Tongue (tissue), 2 donors: Measurements from ENCODE around the gene TLE2. TPM values are rescaled to one million over a fixed set of nuclear protein-coding genes. Genes with fewer than 3 reads are reported as not detected.
"Not testable (repeated sequence)": the region's sequence is repeated elsewhere in the genome, so short reads cannot be mapped to it uniquely, and the experiment has no call there.

Experiments
- DNase-seq: peaks from one replicate; pipeline ENCODE4 v3.0.0-alpha.2; 2015
- total RNA-seq: library from RNA; depleted of rRNA; stranded (reverse); fragments of >200 nt; gene quantifications from one replicate; pipeline ENCODE4 v1.2.3, GENCODE V29; 2014

TLE2 gene
- total RNA-seq, 1 donor from 2014 or later: 52.7 TPM

DNA sequence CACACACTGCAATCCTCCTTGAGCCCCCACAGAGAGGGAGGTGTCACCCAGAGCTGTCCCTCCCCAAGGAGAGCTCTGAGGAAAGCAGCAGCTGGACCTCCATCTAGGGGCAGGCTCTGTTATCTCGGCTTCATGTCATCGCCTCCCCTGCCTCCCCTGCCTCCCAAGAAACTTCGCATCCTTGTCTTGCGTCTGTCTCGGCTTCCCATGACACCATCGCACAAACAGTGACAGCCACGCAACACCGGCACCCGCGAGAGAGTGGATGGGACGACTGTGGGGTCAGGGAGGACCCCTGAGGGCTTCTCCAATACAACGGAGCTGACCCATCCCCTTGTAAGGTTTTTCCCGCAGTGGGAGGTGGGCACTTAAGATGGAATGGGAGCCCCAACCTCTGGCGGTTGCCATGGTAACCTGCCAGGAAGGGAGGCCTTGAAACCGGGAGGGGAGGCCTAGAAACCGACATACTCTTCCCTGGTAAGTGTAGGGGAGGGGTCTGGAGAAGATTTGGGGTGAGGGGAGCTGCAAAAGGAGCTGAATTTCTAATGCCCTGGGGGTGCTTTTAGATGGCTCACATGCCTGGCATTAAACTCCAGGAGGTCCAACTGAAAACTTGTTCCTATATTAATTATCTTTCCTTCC is 16.3 kb downstream of the TLE2 start:
- DNase-seq: no peak

DNA sequence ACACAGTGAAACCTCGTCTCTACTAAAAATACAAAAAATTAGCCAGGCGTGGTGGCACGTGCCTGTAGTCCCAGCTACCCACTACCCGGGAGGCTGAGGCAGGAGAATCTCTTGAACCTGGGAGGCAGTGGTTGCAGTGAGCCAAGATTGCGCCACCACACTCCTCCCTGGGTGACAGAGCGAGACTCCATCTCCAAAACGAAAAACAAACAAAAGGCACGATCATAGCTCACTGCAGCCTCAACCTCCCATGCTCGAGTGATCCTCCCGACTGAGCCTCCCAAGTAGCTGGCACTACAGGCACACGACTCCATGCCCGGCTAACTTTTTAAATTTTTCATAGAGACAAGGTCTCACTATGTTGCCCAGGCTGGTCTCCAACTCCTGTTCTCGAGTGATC is 17.0 kb downstream of the TLE2 start:
- not testable (repeated sequence) for DNase-seq

DNA sequence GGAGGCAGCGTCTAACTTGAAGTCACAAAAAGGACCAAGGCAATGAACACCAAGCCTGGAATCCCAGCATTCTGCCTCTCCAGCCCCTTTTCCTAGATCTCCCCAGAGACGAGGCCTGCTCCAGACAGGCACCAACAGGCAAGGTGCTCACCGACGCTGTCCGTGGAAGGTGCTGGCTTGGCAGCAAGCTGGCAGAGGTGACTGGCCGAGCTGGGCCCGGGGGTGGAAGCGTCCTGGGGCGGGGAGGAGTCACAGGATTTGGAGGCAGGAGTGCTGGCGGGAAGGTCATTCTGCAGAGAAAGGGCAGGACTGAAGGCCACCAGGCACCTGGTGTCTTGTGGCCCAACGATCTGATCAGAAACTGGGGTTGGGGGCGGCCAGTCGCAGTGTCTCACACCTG is 18.2 kb downstream of the TLE2 start:
- DNase-seq: no peak

DNA sequence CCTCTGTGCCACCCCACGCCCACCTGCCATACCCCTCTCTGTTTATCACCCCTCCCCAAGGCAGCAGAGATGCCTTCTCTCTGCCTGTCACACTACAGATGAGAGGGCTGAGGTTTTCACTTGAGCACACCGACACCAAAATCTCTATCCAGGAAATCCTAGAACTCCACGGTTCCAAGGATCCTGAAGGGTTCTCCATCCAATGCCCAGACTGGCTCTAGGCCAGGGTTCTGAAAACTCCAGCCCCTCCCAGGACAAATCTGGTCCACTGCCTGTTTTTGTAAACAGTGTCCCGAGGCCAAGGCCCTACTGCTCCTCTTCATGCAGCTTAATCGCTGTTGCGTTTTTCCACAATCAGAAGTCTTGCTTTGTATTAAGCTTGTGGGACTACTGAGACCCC is 20.1 kb downstream of the TLE2 start:
- DNase-seq: no peak

DNA sequence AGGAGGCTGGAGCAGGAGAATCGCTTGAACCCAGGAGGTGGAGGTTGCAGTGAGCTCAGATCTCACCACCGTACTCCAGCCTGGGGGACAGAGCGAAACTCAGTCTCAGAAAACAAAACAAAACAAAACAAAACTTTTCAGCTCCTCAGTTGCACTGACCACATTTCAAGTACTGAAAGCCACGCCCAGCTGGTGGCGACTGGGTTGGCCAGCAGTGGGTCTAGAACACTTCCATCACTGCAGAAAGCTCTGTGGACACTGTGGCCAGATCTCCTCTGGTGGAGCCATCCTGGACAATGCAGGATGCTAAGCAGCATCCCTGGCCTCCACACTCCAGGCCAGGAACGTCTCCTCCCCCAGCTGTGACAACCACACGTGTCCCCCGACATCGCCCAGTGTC is 21.1 kb downstream of the TLE2 start:
- DNase-seq: no peak

DNA sequence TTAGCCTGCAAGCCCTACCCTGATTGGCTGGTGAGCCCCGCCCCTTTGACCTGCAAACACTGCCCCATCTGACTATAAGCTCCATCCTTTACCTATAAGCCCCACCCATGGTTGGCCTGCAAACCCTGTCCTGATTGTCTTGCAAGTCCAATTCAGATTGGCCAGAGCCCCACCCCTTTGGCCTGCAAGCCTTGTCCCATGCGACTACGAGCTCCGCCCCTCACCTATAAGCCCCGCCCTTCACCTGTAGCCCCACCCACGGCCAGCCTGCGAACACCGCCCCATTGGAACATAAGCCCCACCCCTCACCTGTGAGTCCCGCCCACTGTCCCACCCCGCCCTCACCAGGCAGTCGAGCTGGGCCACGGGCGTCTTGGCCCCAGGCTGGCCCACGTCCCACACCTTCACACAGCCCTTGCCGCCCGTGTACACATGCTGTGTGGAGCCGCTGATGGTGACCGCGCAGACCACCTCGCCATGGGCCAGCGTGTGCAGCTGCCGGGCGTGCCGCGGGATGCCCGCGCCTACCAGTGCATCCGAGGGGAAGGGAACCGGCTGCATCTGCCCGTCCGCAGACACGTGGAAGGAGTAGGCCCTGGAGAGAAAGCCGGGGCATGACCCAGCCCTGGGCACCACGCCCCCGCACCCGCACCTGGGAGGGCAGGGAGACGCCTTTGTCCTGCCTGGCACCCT is 22.9 kb downstream of the TLE2 start:
- DNase-seq: no peak

DNA sequence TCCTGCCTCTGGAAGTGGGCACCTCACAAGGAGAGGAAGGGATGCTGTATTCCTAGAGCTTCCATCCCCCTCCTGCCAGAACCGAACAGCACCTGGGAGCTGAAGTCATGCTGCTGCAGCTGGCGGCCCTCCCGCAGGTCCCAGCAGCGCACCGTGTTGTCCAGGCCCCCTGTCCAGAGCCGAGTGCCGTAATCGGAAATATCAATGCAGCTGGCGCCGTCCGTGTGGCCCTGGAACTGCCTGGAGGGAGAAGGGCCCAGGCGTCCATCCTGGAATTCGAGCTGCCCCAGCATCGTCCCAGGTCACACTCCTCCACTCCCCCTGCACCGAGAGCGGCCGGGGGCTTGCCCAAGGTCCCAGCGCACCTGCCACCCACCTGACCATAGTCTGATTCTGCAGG is 23.7 kb downstream of the TLE2 start:
- no peak for DNase-seq

DNA sequence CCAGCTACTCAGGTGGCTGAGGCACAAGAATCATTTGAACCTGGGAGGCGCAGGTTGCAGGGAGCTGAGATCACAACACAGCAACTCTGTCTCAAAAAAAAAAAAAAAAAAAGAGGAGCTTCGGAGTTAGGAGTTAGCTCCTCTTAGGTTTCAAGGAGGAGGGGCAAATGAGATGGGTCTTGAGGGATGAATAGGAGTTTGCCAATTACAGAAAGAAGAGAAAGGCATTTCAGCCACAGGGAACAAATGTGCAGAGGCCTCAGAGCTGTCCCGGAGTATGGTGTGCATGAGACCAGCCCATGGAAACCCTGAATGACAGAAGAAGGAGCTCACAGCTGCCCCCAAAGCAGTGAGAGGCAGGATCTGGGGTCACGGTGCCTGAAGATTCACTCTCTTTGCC is 24.6 kb downstream of the TLE2 start:
- DNase-seq: no peak

DNA sequence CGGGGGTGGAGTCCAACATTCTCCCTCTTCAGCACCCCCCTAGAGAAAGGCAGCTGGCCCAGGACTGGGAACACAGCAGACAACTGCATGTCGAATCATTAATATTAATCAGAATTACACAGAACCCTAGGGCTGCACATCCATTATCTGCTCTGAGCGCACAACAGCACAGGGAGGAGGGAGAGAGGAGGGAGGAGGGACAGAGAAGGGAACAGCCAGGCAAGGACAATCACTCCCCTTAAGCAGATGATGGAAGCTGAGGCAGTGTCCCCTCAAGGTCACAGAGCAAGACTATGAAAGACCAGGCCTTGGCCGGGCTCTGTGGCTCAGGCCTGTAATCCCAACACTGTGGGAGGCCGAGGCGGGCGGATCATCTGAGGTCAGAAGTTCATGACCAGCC is 26.0 kb downstream of the TLE2 start:
- no peak for DNase-seq

DNA sequence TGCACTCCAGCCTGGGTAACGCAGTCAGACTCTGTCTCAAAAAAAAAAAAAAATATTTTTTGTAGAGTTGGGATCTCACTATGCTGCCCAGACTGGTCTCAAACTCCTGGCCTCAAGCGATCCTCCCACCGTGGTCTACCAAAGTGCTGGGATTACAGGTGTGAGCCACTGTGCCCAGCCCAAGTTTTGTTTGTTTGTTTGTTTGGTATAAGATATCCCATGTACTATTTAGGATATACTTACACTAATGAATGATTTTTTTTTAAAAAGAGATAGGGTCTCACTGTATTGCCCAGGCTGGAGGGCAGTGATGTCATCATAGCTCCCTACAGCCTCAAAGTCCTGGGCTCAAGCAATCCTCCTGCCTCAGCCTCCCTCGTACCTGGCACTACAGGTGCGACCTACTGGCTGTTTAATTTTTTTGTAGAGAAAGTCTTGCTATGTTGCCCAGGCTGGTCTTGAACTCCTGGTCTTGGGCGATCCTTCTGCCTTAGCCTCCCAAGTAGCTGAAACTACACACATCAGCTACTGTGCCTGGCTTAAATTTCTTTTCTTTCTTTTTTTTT is 27.8 kb downstream of the TLE2 start:
- no peak for DNase-seq

DNA sequence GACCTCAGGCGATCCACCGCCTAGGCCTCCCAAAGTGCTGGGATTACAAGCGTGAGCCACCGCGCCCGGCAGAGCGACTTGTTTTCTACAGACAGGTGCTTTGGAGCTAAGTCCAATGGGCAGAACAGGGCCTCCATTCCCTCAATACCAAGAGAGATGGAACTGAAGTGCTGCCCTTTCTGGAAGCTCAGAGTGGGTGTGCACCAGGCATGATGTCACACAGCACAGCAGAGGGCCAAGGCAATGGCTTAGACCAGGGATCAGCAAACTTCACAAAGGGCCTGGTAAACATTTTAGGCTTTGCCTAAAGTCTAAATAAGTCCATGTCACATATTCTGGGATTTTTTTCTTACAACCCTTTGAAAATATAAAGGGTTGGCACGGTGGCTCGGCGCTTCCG is 30.4 kb downstream of the TLE2 start:
- no peak for DNase-seq

DNA sequence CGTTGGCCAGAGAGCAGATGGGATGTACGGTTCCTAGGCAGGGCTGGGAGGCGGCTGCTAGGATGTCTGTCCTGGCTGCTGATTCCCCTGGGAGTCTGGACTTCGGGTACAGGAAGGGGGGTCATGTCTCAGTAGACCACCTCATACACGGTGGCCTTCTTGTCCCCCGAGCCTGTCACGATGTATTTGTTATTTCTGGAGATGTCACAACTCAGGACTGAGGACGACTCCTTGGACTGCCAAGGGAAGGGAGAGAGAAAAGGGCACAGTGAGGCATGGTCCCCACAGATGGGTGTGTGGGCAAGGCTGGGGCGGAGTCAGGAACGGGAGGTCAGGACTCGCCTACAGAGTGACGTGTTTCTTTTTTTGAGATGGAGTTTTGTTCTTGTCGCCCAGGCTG is 31.4 kb downstream of the TLE2 start:
- DNase-seq: no peak

DNA sequence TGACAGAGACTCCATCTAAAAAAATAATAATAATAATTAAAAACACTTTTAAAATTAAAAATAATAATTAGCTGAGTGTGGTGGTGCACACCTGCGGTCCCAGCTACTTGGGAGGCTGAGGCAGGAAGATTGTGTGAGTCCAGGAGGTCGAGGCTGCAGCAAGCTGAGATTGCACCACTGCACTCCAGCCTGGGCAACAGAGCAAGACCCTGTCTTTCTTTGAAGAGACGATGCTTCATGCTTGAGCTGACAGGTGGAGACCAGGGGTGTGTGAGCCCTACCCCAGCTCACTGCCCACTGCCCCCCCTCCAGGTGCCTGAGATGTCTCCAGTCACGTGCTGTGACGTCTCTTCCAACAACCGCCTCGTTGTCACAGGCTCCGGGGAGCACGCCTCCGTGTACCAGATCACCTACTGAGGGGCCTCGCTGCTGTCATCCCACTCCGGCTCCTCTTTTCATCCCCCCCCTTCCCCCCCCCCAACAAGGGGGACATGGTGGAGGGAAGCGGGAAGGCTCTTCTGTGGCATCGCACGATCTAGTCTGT is 34.4 kb downstream of the TLE2 start:
- DNase-seq: no peak

DNA sequence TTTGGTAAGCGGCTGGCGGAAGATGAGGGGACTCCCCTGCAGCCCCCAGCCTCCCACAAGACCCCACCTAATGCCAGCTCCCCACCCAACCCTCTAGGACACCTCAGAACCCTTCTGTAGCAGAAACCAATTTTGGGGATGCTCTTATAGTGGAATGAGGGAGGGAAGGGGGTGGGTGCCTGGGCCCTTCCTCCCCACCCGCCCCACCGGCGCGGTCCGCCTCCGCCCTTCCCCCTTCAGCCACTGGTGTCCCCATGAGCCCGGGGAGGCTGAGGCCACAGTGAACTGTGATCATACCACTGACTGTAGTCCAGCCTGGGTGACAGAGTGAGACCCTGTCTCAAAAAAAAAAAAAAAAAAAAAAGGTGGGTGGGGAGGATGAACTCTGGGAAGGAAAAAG is 35.5 kb downstream of the TLE2 start:
- DNase-seq: no peak

DNA sequence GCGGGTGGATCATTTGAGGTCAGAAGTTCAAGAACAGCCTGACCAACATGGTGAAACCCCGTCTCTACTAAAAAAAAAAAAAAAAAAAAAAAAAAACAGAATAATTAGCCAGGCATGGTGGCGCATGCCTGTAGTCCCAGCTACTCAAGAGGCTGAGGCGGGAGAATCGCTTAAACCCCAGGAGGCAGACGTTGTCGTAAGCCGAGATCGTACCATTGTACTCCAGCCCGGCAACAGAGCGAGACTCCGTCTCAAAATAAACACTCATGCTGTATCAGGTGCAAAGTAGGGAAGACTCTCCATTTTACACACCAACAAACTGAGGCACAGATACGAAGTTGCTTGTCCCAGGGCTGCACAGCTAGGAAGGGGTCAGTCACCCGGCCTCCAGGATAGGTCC is 36.1 kb downstream of the TLE2 start:
- DNase-seq: no peak

DNA sequence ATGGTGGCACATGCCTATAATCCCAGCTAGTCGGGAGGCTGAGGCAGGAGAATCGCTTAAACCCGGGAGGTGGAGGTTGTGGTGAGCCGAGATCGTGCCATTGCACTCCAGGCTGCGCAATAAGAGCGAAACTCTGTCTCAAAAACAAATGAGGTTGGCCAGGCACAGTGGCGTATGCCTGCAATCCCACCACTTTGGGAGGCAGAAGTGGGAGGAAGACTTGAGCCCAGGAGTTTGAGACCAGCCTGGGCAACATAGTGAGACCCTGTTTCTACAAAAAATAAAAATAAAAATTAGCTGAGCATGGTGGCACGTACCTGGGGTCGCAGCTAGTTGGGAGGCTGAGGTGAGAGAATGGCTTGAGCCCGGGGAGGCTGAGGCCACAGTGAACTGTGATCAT is 36.7 kb downstream of the TLE2 start:
- DNase-seq: not testable (repeated sequence)

DNA sequence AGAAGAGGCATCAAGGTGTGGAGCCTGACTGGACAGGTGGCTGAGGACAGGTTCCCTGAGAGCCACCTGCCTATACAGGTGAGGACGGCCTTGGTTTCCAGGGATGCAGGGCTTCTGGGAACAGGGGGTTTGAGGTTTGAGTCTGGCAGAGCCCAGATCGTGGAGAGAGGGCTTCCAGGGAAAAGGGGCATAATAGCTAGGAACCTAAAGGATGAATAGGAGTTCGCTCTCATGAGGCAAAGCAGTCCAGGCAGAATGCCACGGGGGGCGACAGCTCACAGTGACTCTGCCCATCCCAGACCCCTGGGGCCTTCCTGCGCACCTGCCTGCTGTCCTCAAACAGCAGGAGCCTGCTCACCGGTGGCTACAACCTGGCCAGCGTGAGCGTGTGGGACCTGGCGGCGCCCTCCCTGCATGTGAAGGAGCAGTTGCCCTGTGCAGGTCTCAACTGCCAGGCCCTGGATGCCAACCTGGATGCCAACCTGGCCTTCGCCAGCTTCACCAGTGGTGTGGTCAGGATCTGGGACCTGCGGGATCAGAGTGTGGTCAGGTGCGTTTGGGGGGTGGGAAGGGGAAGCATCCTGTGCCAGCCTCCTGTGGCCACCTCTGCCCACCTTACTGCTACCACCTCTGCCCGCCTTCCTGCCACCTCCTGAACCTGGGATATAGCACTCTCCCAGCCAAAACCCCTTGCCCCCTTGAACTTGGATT is 39.7 kb downstream of the TLE2 start:
- DNase-seq: no peak

DNA sequence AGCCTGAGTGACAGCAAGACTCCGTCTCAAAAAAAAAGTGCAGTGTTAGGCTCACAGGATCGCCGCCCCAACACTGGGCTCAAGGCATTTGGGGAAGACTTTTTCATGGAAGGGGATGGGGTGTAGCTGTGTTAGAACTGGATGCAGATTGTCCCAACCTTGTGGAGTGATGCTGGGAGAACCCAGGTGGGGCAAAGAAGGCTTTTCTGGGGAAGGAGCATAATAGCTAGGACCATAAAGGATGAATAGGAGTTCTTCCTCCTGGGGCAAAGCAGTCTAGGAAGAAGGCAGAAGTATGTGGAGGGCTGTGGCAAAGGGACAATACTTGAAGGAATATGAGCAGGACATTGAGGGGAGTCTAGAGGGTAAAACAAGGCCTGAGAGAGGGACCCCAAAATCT is 40.5 kb downstream of the TLE2 start:
- no peak for DNase-seq

DNA sequence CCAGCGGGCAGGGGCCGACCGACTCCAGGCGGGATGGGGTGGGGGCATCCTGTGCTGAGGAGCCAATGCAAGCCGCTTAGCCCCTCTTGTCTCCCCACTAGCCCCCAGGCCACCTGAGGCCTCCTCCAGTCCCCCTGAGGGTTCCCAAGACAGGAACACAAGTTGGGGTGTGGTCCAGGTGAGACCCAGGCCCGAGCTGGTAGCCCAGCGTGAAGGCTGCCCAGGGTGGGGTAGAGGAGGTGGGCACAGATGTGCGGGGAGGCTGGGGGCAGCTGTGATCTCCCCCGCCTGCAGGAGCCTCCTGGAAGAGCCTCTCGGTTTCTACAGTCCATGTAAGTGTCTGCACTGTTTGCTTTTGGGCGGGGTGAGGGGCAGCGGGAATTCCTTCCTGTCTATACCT is 41.3 kb downstream of the TLE2 start:
- DNase-seq: no peak

DNA sequence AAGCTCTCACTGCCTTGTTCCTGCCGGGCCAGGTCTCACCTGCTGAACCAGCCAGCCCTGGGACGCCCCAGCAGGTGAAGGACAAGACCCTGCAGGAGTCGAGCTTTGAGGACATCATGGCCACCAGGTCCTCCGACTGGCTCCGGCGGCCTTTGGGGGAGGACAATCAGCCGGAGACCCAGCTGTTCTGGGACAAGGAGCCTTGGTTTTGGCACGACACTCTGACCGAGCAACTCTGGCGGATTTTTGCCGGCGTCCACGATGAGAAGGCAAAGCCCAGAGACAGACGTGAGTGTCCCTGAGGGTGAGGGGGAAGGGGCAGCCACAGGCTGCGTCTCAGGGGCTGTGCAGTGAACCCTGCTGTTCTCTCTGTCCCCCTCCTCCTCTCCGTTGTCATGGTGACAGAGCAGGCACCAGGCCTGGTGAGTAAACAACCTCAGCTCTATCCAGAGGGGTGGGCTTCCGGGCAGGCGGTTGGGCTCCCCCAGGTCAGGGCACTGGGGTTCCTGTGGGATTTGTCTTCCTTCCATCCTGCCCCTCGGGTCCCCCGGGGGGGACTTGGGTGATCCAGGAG is 42.0 kb downstream of the TLE2 start:
- peak; percentile 62 for DNase-seq

DNA sequence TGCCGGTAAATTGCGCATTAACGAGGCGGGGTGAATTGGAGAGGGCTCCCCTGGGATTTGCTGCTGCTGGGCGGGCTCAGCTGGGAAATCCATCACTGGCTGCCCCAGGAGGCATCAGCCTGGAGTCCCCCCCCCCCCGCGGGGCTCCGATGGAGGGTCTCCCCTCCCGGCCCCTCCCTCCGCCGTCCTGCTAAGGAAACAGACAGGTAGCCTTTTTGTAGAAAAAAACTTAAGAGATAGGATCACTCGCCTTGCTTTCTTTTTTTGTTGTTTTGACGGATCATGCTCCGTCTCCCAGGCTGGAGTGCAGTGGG is 44.9 kb downstream of the TLE2 start:
- no peak for DNase-seq

DNA sequence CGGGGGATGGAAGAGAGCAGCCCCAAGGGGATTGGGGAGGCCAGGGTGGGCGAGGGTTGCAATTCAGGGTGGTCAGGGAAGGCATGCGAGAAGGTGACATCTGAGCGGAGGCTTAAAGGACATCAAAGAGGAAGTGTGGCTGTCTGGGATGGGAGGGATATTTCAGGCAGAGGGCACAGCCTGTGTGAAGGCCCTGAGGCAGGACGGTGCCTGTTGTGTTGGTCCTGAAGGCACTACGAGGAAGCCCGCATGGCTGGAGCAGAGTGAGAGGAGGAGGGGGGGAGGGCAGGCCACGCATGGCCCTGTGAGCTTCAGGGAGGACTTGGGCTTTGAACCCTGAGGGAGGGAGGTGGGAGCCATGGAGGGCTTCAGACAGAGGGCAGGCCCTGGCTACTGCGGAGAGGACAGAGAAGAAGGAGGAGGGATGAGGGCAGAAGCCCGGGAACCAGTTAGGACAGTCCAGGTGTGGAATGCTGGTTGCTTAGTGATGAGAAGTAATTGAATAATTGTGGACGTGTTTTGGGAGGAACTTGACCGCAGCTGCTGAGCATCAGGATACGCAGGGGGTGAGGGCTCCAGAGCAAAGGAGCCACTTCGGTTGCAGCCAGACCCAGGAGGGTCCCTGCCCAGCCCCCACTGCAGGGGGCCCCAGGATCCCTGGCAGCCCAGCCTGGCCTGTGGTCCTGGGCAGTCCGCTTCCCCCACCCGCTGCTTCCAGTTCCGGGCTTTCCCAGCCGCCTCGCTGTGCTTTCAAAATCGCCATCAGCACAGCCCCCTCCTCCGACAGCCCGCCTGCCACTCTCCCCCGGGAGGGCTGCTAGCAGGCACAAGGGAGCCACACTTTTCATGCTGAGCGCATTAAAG is 45.5 kb downstream of the TLE2 start:
- DNase-seq: peak; percentile 80
